ENCODE results near the gene DDX46. TPM values are rescaled to one million over a fixed set of nuclear protein-coding genes. Genes with fewer than 3 reads are reported as not detected.
A peak's percentile ranks its signal among the peaks of the same experiment; 100 is the strongest.
"Not testable (repeated sequence)": the region's sequence is repeated elsewhere in the genome, so short reads cannot be mapped to it uniquely, and the experiment has no call there.

DDX46 gene
- total RNA-seq, result 12.7 and 39.0 TPM in 2 replicates

DNA sequence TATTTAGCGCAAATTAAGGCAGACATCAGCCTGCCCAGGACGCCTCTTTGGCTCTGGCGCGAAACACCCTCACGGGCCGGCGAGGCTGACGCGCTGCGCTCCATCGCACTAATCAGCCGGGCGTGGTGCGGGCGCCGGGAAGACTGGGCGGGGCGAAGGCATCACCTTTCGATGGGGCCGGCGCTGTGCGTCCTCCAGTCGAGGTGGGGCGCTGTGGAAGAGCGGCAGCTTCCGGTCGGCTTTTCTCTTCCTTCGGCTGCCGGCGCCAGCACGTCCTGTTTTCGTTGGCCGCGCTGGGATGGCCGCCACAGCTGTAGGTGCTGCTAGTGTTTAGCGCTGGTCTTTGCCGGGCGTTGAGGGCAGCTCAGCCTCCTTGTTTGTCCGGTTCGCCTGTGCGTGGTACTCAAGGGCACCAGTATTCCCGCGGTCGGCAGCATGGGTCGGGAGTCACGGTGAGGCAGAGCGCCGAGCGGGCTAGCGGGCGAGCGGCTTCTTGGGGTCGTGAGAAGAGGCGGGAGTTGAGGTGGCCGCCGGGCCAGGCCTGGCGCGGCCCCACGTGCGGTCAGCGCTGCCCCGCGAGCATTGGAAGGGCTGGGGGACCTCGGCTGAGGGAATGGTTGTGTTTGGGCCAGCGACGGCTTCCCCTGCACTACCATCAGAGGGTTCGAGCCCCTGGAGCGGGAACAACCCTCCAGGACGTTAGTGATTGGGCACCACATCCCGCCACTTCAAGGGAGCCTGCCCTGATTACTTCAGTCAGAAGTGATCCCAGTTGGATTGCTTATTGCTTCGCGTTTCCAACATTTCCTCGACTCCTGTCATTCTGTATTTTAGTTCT is at the start of gene DDX46:
TSS of gene DDX46 (plus strand) at position 276 of the 838 bp plus-strand sequence. CDS start at position 436, 160 bp downstream.
- peak; percentile 75 for DNase-seq (ENCODE audit: low read depth)

DNA sequence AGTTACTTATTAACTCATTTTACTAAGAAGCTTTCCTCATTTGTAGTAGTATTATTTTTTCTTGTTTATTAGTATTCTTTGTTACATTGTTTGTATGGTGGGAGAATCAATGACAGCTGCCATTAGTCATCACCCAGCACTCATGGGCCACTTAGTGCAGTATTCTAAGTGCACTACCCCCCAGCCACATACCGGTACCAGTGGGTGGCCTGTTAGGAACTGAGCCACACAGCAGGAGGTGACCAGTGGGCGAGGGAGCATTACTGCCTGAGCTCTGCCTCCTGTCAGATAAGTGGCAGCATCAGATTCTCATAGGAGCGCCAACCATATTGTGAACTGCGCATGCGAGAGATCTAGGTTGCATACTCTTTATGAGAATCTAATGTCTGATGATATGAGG is 44.5 kb upstream of the DDX46 start:
- DNase-seq (ENCODE audit: low read depth), result no peak

DNA sequence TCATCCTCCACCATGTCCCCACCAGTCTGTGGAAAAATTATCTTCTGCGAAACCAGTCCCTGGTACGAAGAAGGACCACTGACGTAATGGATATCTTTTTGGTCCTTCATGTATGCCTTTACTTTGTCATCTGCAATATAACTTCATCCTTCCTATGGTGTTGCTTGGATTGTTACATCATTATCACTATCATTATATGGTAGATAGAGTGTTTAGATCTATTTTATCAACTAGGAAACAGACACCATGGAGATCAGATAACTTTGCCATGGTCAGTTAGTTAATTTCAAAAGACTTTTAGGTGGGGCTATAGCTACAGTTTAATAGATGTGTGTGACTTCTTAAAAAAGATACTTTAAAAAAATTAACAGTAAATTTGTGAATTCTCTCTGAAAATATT is 44.0 kb upstream of the DDX46 start:
- DNase-seq (ENCODE audit: low read depth), result no peak

- DNase-seq (ENCODE audit: low read depth), result not testable (repeated sequence)
Measured at GRCh38 chr5:134715466-134715865, 43.1 kb upstream of the DDX46 start.

GRCh38 chr5:134724872-134725271 is 33.7 kb upstream of the DDX46 start:
- DNase-seq (ENCODE audit: low read depth), result no peak

DNA sequence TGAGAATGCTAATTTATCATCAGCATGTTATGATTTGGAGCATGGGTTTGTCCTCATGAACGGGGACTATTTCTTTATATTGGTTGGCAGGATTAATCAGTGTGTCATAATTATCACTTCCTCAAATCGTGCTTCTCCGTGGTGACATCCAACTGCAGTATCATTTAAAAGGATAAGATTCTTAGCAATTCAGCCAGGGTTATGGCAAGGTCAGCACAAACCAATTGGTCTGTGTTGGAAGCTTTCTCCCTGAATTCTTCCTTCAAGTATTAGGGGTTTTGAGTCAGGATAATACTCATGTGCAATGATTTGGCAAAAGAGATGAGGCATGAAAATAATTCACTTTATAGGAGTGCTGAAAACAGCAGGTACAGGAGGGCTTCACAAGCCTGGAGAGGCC is 25.8 kb upstream of the DDX46 start:
- DNase-seq (ENCODE audit: low read depth), result no peak

DNA sequence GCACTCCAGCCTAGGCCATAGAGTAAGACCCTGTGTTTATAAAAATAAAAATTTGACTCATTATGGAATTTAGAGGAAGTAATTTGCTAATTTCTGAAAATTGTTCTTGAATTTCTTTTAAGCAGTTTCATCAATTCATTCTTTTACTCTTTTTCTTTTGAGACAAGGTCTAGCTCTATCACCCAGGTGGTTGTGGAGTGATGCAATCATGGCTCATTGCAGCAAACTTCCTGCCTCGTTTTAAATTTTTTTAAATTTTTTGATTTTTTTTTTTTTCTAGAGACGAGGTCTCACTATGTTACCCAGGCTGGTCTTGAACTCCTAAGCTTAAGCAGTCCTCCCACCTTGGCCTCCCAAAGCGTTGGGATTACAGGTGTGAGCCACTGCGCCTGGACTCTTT is 23.3 kb upstream of the DDX46 start:
- no peak for DNase-seq (ENCODE audit: low read depth)

- peak; percentile 45 for DNase-seq (ENCODE audit: low read depth)
Measured at GRCh38 chr5:134736173-134736812, 22.3 kb upstream of the DDX46 start.

DNA sequence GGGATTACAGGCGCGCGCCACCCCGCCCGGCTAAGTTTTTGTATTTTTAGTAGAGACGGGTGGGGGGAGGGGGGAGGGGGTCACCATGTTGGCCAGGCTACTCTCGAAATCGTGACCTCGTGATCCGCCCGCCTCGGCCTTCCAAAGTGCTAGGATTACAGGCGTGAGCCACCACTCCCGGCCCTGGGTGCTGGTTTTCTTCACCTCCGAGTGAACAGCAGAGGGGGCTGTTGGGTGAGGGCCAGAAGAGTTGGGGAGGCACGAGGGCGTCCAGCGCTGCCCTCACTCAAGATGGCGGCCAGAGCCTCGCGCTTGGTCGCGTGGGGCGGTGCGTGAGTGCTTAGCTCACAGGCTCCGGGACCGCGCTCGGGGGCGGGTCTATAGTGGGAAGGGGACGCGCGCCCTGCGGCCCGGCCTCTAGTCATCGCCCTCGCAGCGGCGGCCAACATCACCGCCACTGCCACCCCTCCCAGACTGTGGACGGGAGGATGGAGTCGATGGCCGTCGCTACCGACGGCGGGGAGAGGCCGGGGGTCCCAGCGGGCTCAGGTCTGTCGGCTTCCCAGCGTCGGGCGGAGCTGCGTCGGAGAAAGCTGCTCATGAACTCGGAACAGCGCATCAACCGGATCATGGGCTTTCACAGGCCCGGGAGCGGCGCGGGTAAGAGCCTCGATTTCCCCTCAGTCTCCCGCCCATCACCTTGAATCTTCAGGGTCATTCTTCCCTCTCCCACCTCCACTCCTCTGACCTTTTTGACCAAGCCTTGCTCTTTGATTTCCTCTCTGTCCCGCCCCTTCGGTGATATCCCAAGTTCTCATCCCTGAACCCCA is 20.2 kb upstream of the DDX46 start, which contains the start of gene CAMLG:
TSS of gene CAMLG (plus strand) at position 416 of the 830 bp plus-strand sequence. CDS start at position 489, 73 bp downstream.
- peak; percentile 91 for DNase-seq (ENCODE audit: low read depth)

- DNase-seq (ENCODE audit: low read depth), result peak; percentile 59
Measured at GRCh38 chr5:134738963-134739661, 19.5 kb upstream of the DDX46 start.

GRCh38 chr5:134741052-134741451 is 17.5 kb upstream of the DDX46 start:
- DNase-seq (ENCODE audit: low read depth), result no peak

DNA sequence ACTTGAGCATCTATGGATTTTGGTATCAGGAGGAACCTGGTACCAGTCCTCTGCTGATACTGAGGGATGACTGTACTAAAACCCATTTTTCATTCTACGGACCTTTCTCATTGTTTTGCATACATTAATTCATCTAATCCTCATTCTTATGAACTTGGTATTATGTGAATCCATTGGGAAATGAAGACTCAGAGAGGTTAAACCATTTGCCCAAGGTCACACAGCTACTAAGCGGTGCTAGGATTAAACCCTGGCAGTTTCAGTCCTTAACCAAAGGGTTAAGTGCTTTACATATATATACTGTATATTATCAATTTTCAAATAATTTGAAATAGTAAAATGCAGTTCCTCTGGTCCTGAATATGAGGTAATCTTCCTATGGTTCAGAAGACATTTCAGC is 16.4 kb upstream of the DDX46 start:
- no peak for DNase-seq (ENCODE audit: low read depth)

- DNase-seq (ENCODE audit: low read depth), result peak; percentile 74
Measured at GRCh38 chr5:134749415-134749814, 9.2 kb upstream of the DDX46 start.

DNA sequence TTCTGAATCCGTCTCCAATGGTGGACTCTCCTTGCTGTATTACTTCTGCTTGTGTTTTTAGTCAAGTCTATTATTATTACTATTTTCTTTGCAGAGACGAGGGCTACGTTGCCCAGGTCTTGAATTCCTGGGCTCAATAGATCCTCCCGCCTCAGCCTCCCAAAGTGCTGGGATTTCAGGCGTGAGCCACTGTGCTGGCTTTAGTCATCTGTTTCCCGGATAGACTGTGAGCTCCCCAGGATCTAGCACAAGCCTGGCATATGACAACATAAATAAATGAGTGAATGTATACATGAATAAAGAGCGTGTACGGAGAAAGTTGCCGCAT is 439 bp upstream of the DDX46 start:
- no peak for DNase-seq (ENCODE audit: low read depth)

DNA sequence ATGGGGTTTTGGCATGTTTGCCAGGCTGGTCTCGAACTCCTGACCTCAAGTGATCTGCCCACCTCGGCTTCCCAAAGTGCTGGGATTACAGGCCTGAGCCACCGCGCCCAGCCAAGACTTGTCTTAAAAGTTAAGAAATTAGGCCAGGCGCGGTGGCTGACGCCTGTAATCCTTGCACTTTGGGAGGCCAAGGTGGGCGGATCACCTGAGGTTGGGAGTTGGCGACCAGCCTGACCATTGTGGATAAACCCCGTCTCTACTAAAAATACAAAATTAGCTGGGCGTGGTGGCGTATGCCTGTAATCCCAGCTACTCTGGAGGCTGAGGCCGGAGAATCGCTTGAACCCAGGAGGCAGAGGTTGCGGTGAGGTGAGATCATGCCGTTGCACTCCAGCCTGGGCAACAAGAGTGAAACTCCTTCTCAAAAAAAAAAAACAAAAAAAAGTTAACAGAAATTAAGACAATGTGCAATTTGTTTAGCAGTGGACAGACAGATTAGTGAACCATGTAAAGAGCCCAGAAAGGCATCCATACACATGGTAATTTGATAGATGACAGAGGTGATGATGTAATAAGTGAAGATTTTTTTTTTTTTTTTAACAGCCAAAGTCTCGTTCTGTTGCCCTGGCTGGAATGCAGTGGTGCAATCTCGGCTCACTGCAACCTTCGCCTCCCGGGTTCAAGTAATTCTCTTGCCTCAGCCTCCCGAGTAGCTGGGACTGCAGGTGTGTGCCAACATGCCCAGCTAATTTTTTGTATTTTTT is 9.1 kb downstream of the DDX46 start:
- peak; percentile 11 for DNase-seq (ENCODE audit: low read depth)

- DNase-seq (ENCODE audit: low read depth), result peak; percentile 58
Measured at GRCh38 chr5:134769206-134769605, 10.6 kb downstream of the DDX46 start.

DNA sequence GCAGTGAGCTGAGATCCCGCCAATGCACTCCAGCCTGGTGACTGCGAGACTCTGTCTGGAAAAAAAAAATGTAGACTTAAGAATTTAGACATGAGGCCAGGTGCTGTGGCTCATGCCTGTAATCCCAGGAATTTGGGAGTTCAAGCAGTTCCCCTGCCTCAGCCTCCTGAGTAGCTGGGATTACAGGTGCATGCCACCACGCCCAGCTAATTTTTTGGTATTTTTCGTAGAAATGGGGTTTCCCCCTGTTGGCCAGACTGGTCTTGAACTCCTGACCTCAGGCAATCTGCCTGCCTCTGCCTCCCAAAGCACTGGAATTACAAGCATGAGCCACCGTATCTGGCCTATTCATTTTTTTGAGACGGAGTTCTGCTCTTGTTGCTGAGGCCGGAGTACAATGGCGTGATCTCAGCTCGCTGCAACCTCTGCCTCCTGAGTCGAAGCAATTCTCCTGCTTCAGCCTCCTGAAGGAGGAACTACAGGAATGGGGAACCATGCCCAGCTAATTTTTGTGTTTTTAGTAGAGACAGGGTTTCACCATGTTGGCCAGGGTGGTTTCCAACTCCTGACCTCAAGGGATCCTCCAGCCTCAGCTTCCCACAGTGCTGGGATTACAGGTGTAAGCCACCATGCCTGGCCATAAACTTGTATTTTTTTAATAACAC is 14.0 kb downstream of the DDX46 start:
- no peak for DNase-seq (ENCODE audit: low read depth)

DNA sequence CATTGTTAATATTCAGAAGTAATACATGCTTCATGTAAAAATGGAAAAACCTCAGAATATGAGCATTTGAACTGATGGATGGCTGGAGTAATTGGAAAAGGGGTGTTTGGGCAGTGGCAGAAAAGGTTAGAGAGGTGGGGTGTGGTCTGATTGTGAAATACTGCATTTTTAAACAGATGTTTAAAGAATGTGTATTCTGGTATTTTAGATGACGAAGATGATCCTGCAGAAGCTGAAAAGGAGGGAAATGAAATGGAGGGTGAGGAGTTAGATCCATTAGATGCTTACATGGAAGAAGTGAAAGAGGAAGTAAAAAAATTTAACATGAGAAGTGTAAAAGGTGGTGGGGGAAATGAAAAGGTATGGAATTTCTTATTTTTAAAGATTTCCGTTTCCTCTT is 18.8 kb downstream of the DDX46 start:
- no peak for DNase-seq (ENCODE audit: low read depth)

- DNase-seq (ENCODE audit: low read depth), result peak; percentile 15
Measured at GRCh38 chr5:134784241-134784920, 25.8 kb downstream of the DDX46 start.

Measured in renal cortical epithelial cell (primary cell).